GM12801 (cell line): ENCODE results near the gene CCDC7.

Source experiments
- TF ChIP-seq, protein P1 (sequence below): IDR thresholded peaks from one replicate; pipeline ENCODE4 v1.5.1; 2011; ENCODE audit warnings: control low read depth; ENCODE audit not compliant: insufficient read length; ENCODE audit errors: extremely low read depth

CCDC7 gene

DNA sequence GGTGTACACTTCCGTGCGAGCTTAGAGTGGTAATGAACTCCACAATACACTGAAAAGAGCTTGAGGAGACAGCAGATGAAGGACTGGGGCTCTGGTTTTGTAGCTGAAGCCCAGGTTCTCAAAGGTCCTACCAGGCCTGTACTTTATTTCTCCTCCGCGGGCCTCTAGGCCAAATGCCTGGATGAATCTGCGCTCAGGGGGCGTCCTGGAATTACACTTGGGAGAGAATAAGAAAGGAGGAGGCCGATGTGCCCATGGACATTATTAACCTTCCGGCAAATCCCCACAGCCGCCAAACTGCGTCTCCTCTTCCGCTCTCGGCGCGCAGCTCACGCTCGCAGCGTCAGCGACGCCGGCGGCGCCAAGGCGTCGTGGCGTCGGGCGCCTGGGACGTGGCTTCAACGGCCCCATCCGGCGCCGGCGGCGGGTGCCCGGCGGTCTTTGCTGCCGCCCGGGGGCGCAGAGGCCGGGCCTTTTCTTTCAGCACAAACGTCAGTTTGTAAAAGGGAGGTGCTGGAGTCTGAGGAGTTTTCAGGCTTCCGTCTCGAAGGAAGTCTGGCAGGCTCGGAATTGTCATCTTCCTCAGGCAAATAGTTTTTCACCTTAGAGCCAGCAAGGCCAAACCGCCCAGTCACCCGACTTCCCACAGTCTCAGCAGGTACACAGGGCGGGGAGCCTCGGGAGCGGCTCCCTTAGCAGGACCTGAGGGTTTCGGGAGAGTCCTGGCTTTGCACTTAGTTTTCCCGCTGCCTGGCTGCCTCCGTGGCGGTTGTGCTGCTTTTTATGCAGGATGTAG lies at the start of gene CCDC7:
Gene CCDC7 (plus strand): TSS at position 401 of the 796 bp plus-strand sequence. CDS start 5,503 bp downstream, outside the sequence.
- TF ChIP-seq, protein P1, sequence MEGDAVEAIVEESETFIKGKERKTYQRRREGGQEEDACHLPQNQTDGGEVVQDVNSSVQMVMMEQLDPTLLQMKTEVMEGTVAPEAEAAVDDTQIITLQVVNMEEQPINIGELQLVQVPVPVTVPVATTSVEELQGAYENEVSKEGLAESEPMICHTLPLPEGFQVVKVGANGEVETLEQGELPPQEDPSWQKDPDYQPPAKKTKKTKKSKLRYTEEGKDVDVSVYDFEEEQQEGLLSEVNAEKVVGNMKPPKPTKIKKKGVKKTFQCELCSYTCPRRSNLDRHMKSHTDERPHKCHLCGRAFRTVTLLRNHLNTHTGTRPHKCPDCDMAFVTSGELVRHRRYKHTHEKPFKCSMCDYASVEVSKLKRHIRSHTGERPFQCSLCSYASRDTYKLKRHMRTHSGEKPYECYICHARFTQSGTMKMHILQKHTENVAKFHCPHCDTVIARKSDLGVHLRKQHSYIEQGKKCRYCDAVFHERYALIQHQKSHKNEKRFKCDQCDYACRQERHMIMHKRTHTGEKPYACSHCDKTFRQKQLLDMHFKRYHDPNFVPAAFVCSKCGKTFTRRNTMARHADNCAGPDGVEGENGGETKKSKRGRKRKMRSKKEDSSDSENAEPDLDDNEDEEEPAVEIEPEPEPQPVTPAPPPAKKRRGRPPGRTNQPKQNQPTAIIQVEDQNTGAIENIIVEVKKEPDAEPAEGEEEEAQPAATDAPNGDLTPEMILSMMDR: no peak

DNA sequence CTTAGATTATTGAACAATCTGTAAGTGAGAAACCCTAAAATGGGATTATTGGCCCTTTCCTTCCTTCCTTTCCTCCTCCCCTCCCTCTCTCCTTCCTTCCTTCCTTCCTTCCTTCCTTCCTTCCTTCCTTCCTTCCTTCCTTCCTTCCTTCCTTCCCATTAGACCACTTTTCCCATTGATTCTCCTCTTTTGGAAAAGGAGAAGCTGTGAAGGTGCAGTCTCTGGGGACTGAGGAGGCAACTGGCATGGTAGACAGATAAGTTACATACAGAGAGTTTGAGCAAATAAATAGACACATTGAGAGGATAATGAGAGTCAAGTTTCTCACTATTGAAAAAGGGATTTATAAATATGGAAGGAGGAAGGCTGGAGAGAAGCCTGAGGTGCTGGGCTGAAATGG lies 45.0 kb upstream of the CCDC7 start:
- TF ChIP-seq, protein P1: no peak

DNA sequence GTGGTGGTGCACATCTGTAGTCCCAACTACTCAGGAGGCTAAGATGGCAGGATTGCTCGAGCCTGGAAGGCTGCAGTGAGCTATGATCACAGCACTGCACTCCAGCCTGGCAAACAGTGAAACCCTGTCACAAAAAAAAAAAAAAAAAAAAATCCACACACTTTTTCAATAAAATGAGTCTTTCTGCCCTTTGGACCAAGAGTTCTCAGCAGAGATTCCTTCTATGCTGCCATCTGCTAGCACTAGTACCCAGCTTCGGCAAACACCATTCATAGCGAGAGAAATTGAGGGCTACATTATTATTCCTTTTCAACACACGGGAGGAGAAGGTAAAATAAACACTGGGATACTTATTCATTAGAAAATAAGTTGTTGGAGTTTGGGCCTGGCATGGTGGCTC lies 43.4 kb upstream of the CCDC7 start:
- TF ChIP-seq, protein P1: no peak

GRCh38 chr10:32403091-32403490 lies 42.8 kb upstream of the CCDC7 start:
- TF ChIP-seq, protein P1: no peak

DNA sequence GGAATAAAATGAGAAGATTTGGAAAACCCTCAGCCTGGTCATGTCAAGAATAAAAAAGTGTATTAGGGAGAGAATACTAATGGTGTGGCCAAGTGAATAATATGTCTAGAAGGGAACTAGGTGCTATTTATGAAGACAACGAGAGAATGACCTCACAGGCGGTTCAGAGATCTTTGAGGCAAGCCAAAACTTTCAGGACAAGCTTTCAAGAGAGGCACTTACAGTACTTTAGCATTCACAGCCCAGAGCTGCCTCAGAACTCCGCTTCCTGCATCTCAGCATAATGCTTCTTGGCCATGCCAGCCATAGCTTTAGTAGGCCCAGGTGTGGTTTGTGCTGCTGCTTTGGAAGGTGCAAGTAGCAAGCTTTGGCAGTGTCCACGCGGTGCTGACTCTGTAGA lies 37.2 kb upstream of the CCDC7 start:
- TF ChIP-seq, protein P1: no peak

DNA sequence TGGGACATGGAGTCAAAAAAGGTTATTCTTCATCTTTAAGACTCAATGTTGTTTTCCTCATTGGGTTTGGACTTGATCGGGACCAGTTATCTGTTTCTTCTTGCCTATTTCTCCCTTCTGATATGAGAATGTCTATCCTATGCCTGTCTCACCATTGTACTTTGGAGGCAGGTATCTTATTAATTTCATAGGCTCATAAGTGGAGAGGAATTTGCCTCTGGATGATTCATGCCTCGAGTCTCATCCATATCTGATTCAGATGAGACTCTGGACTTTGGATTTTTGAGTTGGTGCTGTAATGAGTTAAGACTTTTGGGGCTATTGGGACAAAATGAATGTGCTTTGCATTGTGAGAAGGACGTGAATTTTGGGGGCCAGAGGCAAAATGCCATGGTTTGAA lies 36.2 kb upstream of the CCDC7 start:
- TF ChIP-seq, protein P1: no peak

DNA sequence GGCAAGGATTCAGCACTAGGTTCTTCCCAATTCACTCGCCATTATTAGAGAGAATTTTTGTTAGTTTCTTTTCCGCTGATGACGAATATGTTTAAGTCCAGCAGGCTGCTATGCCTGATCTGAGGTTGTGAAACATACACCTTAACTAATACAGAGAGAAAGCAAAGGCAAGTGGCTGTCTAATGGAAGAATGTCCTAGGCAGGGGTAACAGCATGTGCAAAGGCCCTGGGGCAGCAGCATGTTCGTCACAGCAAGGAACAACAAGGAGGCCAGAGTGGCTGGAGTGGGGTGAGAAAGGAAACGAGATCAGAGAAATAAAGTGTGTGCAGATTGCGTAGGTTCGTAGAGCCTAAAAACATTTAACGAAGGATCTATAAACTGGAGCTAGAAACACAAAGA lies 35.4 kb upstream of the CCDC7 start:
- TF ChIP-seq, protein P1: no peak
